PC-3 (cell line): ENCODE measurements around the gene ACOX1. TPM values are rescaled to one million over a fixed set of nuclear protein-coding genes. Genes with fewer than 3 reads are reported as not detected.

Experiments
- ATAC-seq: fragments of 200-7000 bp; cut with Tn5 transposase; 2 replicates; pipeline ENCODE4 v1.9.1; 2020; ENCODE audit warnings: mild to moderate bottlenecking, moderate library complexity
- BruUV-seq: library from RNA; stranded (reverse); fragments of 400-500 nt; replicated peaks from 2 replicates; lab custom pipeline; 2021; lab: Mats Ljungman, UMichigan
- CTCF ChIA-PET: fragments of 300-600 bp; sonication (Branson Sonifier 250); formaldehyde crosslinking; loops from one replicate; lab custom pipeline; 2022; ENCODE audit warnings: antibody characterized with exemption; lab: Charles Lee
- POLR2A ChIA-PET: fragments of 300-600 bp; sonication (Branson Sonifier 250); formaldehyde crosslinking; loops from one replicate; lab custom pipeline; 2022; ENCODE audit warnings: antibody characterized with exemption; ENCODE audit not compliant: unreplicated experiment; lab: Charles Lee
- DNase-seq: peaks from one replicate; pipeline ENCODE4 v3.0.0-alpha.2; 2015
- H2AFZ ChIP-seq: fragments of 300-600 bp; sonication (generic); 2 replicates; pipeline ENCODE4 v1.6.0; 2016; ENCODE audit warnings: antibody characterized with exemption, low read length
- H3F3A ChIP-seq: fragments of 300-600 bp; sonication (generic); one replicate; pipeline ENCODE4 v1.6.0; 2017; ENCODE audit warnings: antibody characterized with exemption, low read length, control low read depth, mild to moderate bottlenecking; ENCODE audit not compliant: unreplicated experiment
- H3K27ac ChIP-seq: fragments of 300-600 bp; sonication (generic); 2 replicates; pipeline ENCODE4 v1.5.1; 2016; ENCODE audit warnings: mild to moderate bottlenecking, low read length
- H3K27me3 ChIP-seq: fragments of 300-600 bp; sonication (generic); 2 replicates; pipeline ENCODE4 v1.6.1; 2016; ENCODE audit warnings: low read length, mixed read lengths
- H3K36me3 ChIP-seq: fragments of 300-600 bp; sonication (generic); 2 replicates; pipeline ENCODE4 v1.6.1; 2016; ENCODE audit warnings: low read depth, mixed run types, low read length, mixed read lengths
- H3K4me1 ChIP-seq: fragments of 300-600 bp; sonication (generic); 2 replicates; pipeline ENCODE4 v1.5.1; 2016; ENCODE audit warnings: low read length; ENCODE audit not compliant: insufficient read depth
- H3K4me2 ChIP-seq: fragments of 300-600 bp; sonication (generic); 2 replicates; pipeline ENCODE4 v1.6.0; 2016; ENCODE audit warnings: low read length
- H3K4me3 ChIP-seq: fragments of 300-600 bp; sonication (generic); 2 replicates; pipeline ENCODE4 v1.5.1; 2016; ENCODE audit warnings: mild to moderate bottlenecking, low read length, mixed read lengths
- H3K79me2 ChIP-seq: fragments of 300-600 bp; sonication (generic); 2 replicates; pipeline ENCODE4 v1.6.1; 2017; ENCODE audit warnings: low read length, mixed read lengths
- H3K9ac ChIP-seq: fragments of 300-600 bp; sonication (generic); 2 replicates; pipeline ENCODE4 v1.6.0; 2016; ENCODE audit warnings: mild to moderate bottlenecking, low read length
- H3K9me2 ChIP-seq: fragments of 300-600 bp; sonication (generic); replicated peaks from 2 replicates; pipeline ENCODE4 v1.6.1; 2016; ENCODE audit warnings: mixed run types, low read length, mixed read lengths
- H3K9me3 ChIP-seq: fragments of 300-600 bp; sonication (generic); 2 replicates; pipeline ENCODE4 v1.6.1; 2016; ENCODE audit warnings: low read length, mixed read lengths
- H4K20me1 ChIP-seq: fragments of 300-600 bp; sonication (generic); 2 replicates; pipeline ENCODE4 v1.6.1; 2016; ENCODE audit warnings: low read length, mixed read lengths
- CTCF ChIP-seq: fragments of 300-600 bp; sonication (generic); conservative IDR thresholded peaks from 2 replicates; pipeline ENCODE4 v1.5.1; 2017; ENCODE audit warnings: antibody characterized with exemption, low read depth, mild to moderate bottlenecking, low read length
- EZH2 ChIP-seq: fragments of 300-600 bp; sonication (generic); IDR thresholded peaks from one replicate; pipeline ENCODE4 v1.6.1; 2017; ENCODE audit warnings: antibody characterized with exemption, mild to moderate bottlenecking, low read length; ENCODE audit not compliant: unreplicated experiment
- EZH2phosphoT487 ChIP-seq: fragments of 300-600 bp; sonication (generic); IDR thresholded peaks from 2 replicates; pipeline ENCODE4 v1.6.1; 2018; ENCODE audit warnings: mild to moderate bottlenecking, antibody characterized with exemption, low read length, borderline replicate concordance
- intact Hi-C: fragments of 100-400 bp; cut with micrococcal nuclease; formaldehyde crosslinking; loops from 2 replicates; pipeline ENCODE4 v1.9.0; 2023
- total RNA-seq: library from RNA; depleted of rRNA; stranded (reverse); fragments of >200 nt; gene quantifications from 2 replicates; pipeline ENCODE4 v1.2.3, GENCODE V29; 2014

ACOX1 gene
- total RNA-seq, 1 experiment from 2014 or later: 63.2 TPM

GRCh38 chr17:75921596-75921995, 57.4 kb downstream of the ACOX1 start:
- Histone ChIP-seq H3K4me3 (no peak overlapping the region), H3K9ac (no peak overlapping the region), H4K20me1 (no peaks in the 10 kb centered on the region), H3K4me1 (no peaks in the 10 kb centered on the region), H3K27me3 (no peaks in the 10 kb centered on the region), H3F3A (no peaks in the 10 kb centered on the region), H3K9me2 (no peaks in the 10 kb centered on the region), H3K36me3 (no peaks in the 10 kb centered on the region; the same call in 1 of the 2 replicates), H2AFZ (no peak overlapping the region), H3K79me2 (no peaks in the 10 kb centered on the region), H3K27ac (no peak overlapping the region), H3K4me2 (no peak overlapping the region), H3K9me3 (no peaks in the 10 kb centered on the region)
- DNase-seq: no peak
- BruUV-seq: no TSS peak
- ChIA-PET POLR2A (no interaction called here), CTCF (no interaction called here)
- intact Hi-C loops: no loop called here
- TF ChIP-seq CTCF (no peak), EZH2 (no peak), EZH2phosphoT487 (no peak)
- no peak for ATAC-seq

GRCh38 chr17:75920045-75920560, 58.9 kb downstream of the ACOX1 start:
- TF ChIP-seq EZH2 (no peak), EZH2phosphoT487 (no peak), CTCF (no peak)
- Histone ChIP-seq H3K36me3 (no peaks in the 10 kb centered on the region; the same call in 1 of the 2 replicates), H3F3A (no peaks in the 10 kb centered on the region), H2AFZ (no peak overlapping the region), H3K4me1 (no peaks in the 10 kb centered on the region), H4K20me1 (no peaks in the 10 kb centered on the region), H3K9me2 (no peaks in the 10 kb centered on the region), H3K79me2 (no peaks in the 10 kb centered on the region), H3K4me2 (no peak overlapping the region), H3K27ac (no peak overlapping the region), H3K27me3 (no peaks in the 10 kb centered on the region), H3K9ac (no peak overlapping the region), H3K9me3 (no peaks in the 10 kb centered on the region), H3K4me3 (no peak overlapping the region)
- BruUV-seq: no TSS peak
- CTCF ChIA-PET: interaction anchor here (0.5 kb wide), 1 partner anchor 54 kb away, joined by 9 read pairs; no protein-coding TSS in a partner anchor
- no peak for ATAC-seq
- DNase-seq: no peak
- intact Hi-C loops: no loop called here
- POLR2A ChIA-PET: interaction anchor here (0.6 kb wide), 1 partner anchor 79 kb away, joined by 4 read pairs; no protein-coding TSS in a partner anchor

GRCh38 chr17:75919611-75920010, 59.4 kb downstream of the ACOX1 start:
- ATAC-seq: no peak
- Histone ChIP-seq H3K9ac (no peak overlapping the region), H3K4me2 (no peak overlapping the region), H2AFZ (no peak overlapping the region), H3K27ac (no peak overlapping the region), H3K79me2 (no peaks in the 10 kb centered on the region), H3K4me3 (no peak overlapping the region), H3K36me3 (no peaks in the 10 kb centered on the region; the same call in 1 of the 2 replicates), H3K9me2 (no peaks in the 10 kb centered on the region), H3K9me3 (no peaks in the 10 kb centered on the region), H3F3A (no peaks in the 10 kb centered on the region), H3K4me1 (no peaks in the 10 kb centered on the region), H3K27me3 (no peaks in the 10 kb centered on the region), H4K20me1 (no peaks in the 10 kb centered on the region)
- no peak for TF ChIP-seq EZH2
- no peak for TF ChIP-seq CTCF
- TF ChIP-seq EZH2phosphoT487: no peak
- DNase-seq: no peak
- no TSS peak for BruUV-seq
- intact Hi-C loops: no loop called here
- POLR2A ChIA-PET: interaction anchor here (0.6 kb wide), 2 partner anchors 9 to 79 kb away, joined by 4 to 5 read pairs; no protein-coding TSS in a partner anchor
- CTCF ChIA-PET: interaction anchor here (0.5 kb wide), 1 partner anchor 55 kb away, joined by 9 read pairs; no protein-coding TSS in a partner anchor
